Pulmonary artery endothelial cell (primary cell): ENCODE data around the gene TTC39A. TPM values are rescaled to one million over a fixed set of nuclear protein-coding genes. Genes with fewer than 3 reads are reported as not detected.

Experiments used
- DNase-seq: peaks from one replicate; pipeline ENCODE4 v3.0.0-alpha.2; 2011; ENCODE audit warnings: low read depth, low spot score
- total RNA-seq: library from RNA; depleted of rRNA; stranded (reverse); fragments of >200 nt; gene quantifications from 2 replicates; pipeline ENCODE4 v1.2.3, GENCODE V29; 2014

Gene TTC39A
- total RNA-seq, 1 donor from 2014 or later, result 1.2 TPM

- no peak for DNase-seq
These were observed 32.7 kb downstream of the TTC39A start for GRCh38 chr1:51297401-51298321.

- DNase-seq, result no peak
These were observed 33.7 kb downstream of the TTC39A start for GRCh38 chr1:51296383-51297357.

- DNase-seq, result no peak
These were observed 34.4 kb downstream of the TTC39A start for GRCh38 chr1:51295926-51296325.

DNA sequence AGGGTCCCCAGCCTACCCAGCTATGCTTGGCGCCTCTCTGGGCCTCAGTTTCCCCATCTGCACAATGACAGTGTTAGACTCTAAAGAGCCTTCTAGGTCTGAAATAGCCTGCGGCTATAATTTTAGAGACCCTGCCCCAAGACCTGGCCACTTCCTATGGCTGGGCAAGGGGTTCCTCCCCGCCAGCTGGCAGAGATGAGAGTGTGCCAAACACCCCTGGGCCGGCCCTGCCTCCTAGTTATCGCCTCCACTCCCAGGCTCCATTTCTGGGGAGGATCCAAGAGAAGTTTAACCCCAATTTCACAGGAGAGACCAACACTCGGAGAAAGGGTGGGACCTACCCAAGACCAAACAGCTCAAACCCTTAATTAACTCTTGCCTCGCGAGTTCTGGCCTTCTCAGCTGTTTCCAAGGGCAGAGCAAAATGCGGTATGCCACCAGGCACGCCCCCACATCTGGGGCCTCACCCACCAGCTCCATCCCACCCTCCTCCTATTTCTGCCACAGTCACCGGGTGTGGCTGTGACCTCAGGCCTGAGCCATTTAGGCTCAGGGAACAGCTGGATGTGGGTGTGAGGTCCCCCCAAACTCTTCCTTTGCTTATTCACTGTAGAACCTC, 35.7 kb downstream of the TTC39A start:
- no peak for DNase-seq

DNA sequence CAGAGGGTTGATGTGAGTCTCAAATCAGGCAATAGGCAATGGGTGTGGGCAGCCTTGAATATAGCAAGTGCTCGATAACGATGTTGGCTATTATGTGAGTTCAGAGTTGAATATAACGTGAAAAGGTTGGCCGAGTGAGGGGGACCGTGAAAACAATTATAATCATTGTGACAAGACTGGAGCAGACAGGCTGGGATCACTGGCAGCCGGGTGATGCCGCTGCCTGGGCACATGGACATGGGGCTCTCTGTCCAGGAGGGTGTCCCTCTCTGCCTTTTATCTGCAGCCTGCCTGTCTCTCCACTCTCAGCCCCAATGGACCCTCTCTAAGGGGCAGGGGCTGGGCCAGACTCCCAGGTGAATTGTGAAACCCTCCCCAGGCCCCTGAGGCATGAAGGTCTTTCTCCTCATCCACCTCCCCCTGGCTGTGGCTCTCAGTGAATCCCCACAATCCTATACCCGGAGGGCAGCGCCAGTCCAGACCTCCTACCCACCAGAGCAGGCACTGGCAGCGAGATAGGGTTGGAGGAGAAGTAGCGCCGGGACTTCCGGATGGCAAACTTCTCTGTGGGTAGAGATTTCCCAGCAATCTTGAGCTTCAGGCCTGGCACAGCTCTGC, 36.4 kb downstream of the TTC39A start:
- no peak for DNase-seq

DNA sequence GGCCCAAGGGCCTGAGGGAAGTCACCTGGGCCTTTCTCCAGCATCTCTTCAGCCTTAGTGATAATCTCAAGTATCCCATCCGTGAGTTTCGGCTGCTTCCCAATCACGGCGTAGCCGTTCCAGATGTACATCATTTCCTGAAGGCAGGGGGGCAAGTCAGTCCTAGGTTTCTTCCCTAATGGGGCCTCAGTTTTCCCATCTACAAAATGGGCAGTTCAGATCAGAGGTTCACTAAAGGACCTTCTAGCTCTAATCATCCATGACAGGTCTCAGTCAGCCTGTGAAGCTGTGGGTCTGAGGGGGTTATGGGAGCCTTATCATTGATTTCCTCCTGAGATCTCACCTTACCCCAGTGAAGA, 39.9 kb downstream of the TTC39A start:
- no peak for DNase-seq

DNA sequence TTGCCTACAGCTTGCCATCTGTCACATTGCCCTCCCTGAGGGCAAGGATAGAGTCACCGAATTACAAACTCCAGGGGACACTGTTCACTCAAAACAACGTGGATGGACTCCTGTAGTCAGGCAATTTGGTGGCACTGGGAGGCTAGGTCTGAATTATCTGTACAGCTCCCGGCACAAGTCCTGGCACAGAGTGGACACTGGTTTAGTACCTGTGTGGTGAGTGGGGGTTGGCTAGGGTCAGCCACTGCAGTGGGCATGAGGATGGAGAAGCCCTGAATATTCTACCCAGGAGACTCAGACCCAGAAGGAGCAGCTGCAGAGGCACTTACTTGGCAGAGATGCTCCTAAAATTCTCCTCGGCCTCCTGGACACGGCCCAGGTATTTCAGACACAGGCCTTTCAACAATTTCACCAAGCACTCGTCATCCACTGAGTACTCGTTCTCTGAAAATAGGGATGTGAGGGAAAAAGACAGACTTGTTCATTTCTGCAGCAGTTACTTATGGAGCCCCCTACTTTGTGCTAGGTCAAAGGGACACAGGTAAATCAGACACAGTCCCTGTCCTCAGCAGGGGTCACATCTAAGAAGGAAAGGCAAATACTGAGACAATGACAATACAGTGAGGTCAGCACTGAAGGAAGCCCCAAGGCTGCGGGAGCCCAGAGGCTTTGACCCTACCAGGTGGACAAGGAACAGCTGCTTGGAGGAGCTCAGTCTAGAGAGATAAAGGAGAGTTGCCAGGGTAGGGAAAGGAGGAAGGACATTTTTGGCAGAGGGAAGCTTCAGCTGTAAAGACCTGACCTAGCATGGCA, 40.5 kb downstream of the TTC39A start:
- no peak for DNase-seq

DNA sequence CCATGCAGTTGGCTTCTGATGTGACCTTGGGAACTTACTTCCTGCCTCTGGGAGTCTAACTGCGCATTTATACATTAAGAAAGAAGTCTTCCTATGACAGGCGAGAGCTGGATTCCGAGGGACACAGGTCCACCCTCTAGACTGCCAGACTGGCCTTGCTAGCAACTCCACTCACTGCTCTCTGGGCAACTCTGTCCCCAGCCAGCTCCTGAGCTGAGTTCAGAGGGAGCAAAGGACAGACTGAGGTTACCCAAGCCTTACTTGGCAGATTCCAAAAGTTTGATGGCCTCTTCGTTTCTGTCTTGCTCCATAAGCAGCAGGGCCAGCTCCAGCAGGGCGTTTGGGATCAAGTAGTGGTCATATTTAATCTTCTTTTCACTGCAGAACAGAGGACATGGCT, 41.8 kb downstream of the TTC39A start:
- no peak for DNase-seq

DNA sequence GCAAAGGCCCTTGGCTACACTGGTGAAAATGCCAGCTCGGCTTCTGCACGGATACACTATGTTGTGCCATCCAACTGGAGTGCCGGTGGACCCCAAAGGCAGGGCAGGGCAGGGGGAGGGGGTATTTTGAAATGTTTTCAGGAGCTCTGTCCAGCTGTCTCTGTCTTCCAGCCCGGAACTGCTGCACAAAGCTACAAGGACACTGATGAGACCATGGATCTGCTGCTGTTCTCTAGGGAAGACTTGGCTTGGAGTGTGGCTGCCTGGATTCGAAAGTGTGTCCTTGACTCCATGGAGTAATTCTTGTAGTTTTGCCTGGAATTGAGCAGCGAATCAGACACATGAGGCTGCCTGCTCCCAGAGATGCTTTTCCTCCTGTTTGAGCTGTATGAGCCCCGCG, 42.4 kb downstream of the TTC39A start:
- DNase-seq, result no peak

DNA sequence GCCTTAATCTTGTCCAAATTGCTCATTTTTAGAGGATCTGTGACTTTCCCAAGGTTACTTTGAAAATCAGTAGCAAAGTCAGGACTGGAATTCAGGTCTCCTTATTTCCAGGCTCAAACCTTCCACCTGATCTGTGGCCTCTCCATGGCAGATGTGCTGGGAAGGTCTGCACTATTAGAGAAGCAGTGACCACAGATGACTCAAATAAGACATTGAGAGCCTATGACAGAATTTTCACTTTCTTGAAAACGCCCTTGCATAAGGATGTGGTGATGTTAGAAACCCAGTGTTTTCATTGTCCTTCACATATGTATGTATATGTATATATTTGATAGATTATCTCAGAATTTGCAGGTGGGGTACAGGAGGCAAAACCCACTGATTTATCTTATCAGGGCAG, 45.3 kb downstream of the TTC39A start:
- DNase-seq, result no peak

DNA sequence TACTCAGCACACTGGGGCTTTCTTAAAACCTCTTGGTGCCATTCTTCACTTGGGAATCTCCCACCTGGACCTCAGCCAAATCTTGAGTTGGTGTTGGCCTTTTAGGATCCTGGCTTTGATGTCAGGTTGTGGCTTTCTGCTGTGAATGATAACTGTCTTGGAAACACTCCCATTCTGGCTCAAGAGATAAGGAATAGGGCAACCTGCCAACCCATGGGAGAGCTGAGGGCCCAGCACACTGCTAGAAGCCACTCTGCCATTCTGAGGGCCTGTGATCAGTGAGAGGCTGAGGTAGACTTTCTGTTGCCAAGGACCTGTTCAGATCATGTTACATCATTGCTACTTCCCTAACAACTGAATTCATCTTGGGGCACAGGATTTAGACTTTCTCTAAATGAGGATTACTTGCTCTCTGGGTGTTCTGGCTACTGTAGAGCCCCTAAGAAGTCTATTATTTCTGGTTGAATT, 45.8 kb downstream of the TTC39A start:
- DNase-seq, result peak; percentile 71

DNA sequence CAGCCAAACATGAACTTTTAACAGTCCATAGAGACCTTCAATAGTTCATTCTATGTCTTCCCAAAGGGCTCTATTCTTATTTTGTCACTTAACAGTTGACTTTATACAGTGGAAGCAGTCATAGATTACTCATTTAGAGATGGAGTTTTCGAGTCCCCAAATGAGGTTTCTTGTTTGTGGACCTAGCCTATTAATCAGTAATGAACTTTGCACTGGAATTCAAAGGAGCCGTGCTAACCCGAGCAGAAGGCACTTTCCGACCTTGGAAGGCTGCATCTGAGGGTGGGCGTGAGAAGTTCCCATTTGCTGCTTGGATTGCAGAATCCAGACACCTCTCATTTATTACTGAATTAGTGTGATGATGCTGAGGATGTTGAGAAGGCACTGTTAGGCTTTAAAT, 46.4 kb downstream of the TTC39A start:
- DNase-seq, result no peak

DNA sequence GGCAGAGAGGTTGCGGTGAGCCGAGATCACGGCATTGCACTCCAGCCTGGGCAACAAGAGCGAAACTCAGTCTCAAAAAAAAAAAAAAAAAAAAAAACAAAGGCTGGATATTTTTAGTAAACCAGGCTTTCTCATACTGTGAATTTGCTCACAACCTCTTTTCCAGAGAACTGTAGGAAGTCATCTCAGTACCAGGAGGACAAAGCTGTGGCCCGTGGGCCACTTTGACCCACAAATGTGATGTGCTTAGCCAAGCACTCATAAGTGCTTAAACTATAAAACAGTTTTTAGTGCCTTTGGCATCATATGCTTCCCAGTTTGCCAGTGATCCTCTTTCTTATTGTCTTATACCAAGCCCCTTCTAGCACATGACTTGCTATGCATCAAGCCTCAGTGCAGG, 47.8 kb downstream of the TTC39A start:
- no peak for DNase-seq

- no peak for DNase-seq
These were observed 48.6 kb downstream of the TTC39A start for GRCh38 chr1:51281807-51282206.

DNA sequence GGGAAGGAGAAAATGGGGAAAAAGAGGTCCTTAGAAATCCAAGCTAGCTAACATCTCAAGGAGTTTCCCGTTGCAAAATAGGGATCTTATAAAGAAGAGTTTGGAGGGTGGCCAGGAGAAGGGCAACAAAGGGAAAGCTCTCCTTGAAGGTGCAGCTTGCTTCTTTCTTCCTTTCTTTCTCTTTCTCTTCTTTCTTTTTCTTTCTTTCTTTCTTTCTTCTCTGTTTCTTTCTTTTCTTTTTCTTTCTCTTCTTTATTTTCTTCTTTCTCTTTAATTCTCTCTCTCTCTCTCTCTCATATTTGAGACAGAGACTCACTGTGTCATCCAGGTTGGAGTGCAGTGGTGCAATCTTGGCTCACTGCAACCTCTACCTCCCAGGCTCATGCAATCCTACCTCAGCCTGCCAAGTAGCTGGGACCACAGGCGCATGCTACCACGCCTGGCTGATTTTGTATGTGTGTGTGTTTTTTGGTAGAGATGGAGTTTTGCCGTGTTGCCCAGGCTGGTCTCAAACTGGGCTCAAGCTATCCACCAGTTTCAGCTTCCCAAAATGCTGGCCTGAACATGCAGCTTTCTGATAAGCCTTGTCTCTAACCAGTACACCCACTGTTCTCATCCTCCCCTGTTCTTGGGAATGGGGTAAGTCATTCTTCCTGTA, 49.9 kb downstream of the TTC39A start:
- no peak for DNase-seq

DNA sequence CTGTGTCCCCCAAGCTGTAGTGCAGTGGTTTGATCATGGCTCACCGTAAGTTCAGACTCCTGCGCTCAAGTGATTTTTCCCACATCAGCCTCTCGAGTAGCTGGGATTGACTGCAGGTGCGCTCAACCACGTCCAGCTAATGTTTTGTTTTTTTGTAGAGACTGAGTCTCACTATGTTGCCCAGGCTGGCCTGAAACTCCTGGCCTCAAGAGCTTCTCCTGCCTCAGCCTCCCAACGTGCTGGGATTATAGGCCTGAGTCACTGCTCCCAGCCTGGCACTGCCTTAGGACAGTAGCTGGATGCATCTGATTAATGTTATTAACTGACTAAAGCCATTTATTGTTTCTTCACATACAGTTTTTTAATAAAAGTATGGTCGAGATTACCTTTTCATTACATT, 54.1 kb downstream of the TTC39A start:
- DNase-seq, result no peak

GRCh38 chr1:51274676-51275075, 55.7 kb downstream of the TTC39A start:
- no peak for DNase-seq

DNA sequence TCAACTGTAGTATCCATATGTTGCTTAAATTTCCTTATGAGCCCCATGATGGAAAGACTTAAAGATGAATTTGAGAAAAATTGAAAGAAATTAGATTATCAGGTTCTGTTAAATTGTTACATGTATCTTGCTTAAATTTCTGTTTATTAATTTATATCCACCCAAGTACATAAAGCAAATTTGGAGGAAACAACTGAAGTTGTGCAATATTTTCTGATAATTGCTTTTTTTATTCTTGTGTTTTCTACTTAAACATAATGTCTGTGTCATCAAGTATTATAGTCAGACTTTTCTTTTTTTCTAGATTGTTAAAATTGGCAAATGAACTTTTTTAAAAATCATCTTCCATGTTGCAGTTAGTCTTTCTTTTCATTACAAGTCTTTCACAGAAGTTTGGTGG, 57.4 kb downstream of the TTC39A start:
- no peak for DNase-seq

- DNase-seq, result no peak
These were observed 59.6 kb downstream of the TTC39A start for GRCh38 chr1:51270751-51271150.

GRCh38 chr1:51268634-51269033, 61.7 kb downstream of the TTC39A start:
- DNase-seq, result no peak
